Sigmoid colon (tissue), 4 donors: ENCODE results near the gene MZB1.

Experiments
- POLR2A ChIP-seq, 2 donors: fragments of 450-650 bp; IDR thresholded peaks; one replicate each; pipeline ENCODE4 v1.6.1; 2016; ENCODE audit warnings: antibody characterized with exemption in 2 of 2, mild to moderate bottlenecking in 2 of 2, moderate library complexity in 2 of 2
- POLR2AphosphoS5 ChIP-seq, 4 donors: sonication (generic); formaldehyde crosslinking; IDR thresholded peaks; one replicate each; pipeline ENCODE4 v1.6.1; 2017; ENCODE audit warnings: antibody characterized with exemption in 4 of 4
- TF ChIP-seq, protein P1 (sequence below), 4 experiments: fragments of 450-650 bp in 3 of 4; fragments of 200-600 bp in 1 of 4; IDR thresholded peaks; one replicate each; pipeline ENCODE4 v1.5.1; 2016 to 2019; ENCODE audit warnings: antibody characterized with exemption in 4 of 4, mild to moderate bottlenecking in 3 of 4, moderate library complexity in 2 of 4

- no peak for TF ChIP-seq POLR2A (IDR thresholded peaks at IDR 0.05)
- TF ChIP-seq, protein P1, sequence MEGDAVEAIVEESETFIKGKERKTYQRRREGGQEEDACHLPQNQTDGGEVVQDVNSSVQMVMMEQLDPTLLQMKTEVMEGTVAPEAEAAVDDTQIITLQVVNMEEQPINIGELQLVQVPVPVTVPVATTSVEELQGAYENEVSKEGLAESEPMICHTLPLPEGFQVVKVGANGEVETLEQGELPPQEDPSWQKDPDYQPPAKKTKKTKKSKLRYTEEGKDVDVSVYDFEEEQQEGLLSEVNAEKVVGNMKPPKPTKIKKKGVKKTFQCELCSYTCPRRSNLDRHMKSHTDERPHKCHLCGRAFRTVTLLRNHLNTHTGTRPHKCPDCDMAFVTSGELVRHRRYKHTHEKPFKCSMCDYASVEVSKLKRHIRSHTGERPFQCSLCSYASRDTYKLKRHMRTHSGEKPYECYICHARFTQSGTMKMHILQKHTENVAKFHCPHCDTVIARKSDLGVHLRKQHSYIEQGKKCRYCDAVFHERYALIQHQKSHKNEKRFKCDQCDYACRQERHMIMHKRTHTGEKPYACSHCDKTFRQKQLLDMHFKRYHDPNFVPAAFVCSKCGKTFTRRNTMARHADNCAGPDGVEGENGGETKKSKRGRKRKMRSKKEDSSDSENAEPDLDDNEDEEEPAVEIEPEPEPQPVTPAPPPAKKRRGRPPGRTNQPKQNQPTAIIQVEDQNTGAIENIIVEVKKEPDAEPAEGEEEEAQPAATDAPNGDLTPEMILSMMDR (IDR thresholded peaks at IDR 0.05), result no peak
- no peak for TF ChIP-seq POLR2AphosphoS5 (IDR thresholded peaks at IDR 0.05)
Observed at GRCh38 chr5:139374909-139375308, 14.8 kb downstream of the MZB1 start.
